OCI-LY3 (cell line): Measurements from ENCODE around the gene DLD.

Source experiments
- EZH2phosphoT487 ChIP-seq: fragments of 200-600 bp; shearing (Covaris generic); IDR thresholded peaks from 2 replicates; pipeline ENCODE4 v1.6.1; 2018; ENCODE audit warnings: antibody characterized with exemption, mixed run types, low read depth
- TF ChIP-seq, protein P1 (sequence below): fragments of 200-600, 300-600 bp; sonication (generic); IDR thresholded peaks from 2 replicates; pipeline ENCODE4 v1.5.1; 2014; ENCODE audit warnings: antibody characterized with exemption, low read length, low read depth

DNA sequence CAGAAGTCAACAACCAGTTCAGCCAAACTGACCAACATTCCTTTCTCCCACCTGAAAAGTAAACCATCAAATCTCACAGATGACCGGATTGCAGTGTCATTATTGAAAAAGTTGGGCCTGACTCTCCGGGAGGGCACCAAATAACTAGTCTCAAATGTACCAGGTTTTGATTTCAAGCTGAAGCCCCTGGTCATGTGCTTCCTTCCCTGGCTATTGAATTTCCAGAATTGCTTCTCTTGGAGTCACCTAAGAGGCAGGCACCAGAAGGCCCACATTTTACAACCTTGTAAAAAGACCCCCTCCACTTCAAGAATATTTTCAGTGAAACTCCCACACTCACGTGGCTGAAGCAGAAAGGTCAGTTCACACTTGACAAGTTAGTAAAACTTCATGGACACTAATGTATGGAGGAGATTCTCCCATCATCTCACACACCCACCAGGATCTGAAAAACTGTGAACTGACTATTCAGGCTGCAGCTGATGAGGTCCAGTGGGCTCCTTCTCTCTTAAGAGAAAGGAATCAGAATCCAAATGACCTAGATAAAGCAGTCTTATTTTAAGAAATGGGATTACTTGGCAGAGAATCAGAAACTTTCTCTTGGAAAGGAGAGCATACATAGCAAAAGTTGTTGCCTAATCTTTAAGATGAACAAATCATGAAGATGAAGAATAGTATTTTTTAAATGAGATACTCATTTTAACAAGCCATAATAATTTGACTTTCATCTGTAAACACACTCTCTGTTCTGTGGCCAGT, 53.6 kb downstream of the DLD start:
- TF ChIP-seq, protein P1, sequence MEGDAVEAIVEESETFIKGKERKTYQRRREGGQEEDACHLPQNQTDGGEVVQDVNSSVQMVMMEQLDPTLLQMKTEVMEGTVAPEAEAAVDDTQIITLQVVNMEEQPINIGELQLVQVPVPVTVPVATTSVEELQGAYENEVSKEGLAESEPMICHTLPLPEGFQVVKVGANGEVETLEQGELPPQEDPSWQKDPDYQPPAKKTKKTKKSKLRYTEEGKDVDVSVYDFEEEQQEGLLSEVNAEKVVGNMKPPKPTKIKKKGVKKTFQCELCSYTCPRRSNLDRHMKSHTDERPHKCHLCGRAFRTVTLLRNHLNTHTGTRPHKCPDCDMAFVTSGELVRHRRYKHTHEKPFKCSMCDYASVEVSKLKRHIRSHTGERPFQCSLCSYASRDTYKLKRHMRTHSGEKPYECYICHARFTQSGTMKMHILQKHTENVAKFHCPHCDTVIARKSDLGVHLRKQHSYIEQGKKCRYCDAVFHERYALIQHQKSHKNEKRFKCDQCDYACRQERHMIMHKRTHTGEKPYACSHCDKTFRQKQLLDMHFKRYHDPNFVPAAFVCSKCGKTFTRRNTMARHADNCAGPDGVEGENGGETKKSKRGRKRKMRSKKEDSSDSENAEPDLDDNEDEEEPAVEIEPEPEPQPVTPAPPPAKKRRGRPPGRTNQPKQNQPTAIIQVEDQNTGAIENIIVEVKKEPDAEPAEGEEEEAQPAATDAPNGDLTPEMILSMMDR, result no peak
- TF ChIP-seq EZH2phosphoT487, result no peak
